Measurements from ENCODE around the gene TBXAS1.

The TBXAS1 gene

GRCh38 chr7:140027858-140028257, 198.8 kb downstream of the TBXAS1 start:
- TF ChIP-seq, protein P1, sequence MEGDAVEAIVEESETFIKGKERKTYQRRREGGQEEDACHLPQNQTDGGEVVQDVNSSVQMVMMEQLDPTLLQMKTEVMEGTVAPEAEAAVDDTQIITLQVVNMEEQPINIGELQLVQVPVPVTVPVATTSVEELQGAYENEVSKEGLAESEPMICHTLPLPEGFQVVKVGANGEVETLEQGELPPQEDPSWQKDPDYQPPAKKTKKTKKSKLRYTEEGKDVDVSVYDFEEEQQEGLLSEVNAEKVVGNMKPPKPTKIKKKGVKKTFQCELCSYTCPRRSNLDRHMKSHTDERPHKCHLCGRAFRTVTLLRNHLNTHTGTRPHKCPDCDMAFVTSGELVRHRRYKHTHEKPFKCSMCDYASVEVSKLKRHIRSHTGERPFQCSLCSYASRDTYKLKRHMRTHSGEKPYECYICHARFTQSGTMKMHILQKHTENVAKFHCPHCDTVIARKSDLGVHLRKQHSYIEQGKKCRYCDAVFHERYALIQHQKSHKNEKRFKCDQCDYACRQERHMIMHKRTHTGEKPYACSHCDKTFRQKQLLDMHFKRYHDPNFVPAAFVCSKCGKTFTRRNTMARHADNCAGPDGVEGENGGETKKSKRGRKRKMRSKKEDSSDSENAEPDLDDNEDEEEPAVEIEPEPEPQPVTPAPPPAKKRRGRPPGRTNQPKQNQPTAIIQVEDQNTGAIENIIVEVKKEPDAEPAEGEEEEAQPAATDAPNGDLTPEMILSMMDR (IDR thresholded peaks at IDR 0.05; ENCODE audit: control extremely low read depth, extremely low read depth, low read depth, missing control alignments) = no peak
- ChIA-PET POLR2A (no interaction called here), CTCF (interaction anchor here (1.3 kb wide), 1 partner anchor 12 kb away, joined by 4 read pairs; no protein-coding TSS in a partner anchor)

GRCh38 chr7:140028311-140028710, 199.2 kb downstream of the TBXAS1 start:
- ChIA-PET CTCF (no interaction called here), POLR2A (no interaction called here)
- TF ChIP-seq, protein P1 (IDR thresholded peaks at IDR 0.05; ENCODE audit: control extremely low read depth, extremely low read depth, low read depth, missing control alignments) = no peak
- no peak for DNase-seq (ENCODE audit: extremely low spot score)

More at GRCh38 chr7:140027858-140028257, 198.8 kb downstream of the TBXAS1 start:
- no peak for DNase-seq (ENCODE audit: extremely low spot score)

GRCh38 chr7:140029072-140029471, 200.0 kb downstream of the TBXAS1 start:
- TF ChIP-seq, protein P1 (IDR thresholded peaks at IDR 0.05; ENCODE audit: control extremely low read depth, extremely low read depth, low read depth, missing control alignments) = no peak
- ChIA-PET POLR2A (no interaction called here), CTCF (no interaction called here)
- DNase-seq (ENCODE audit: extremely low spot score) = no peak

DNA sequence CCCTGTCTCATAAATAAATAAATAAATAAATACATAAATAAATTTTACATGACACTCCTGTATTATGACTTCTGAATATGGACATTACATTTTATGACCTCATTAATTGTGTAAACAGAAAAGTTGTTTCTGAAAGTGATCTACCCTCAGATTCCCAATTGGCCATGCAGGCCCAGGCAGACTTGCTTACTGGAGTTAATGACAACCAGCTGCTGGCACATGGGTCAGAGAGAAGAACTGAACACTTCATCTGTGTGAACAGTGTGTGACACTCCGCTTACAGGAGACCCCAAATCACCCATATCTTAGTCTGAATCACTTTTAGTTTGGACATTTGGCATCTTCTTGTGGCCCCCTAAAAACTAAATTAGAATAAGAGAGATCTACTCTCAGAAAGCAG, 202.3 kb downstream of the TBXAS1 start:
- POLR2A ChIA-PET = no interaction called here
- no peak for DNase-seq (ENCODE audit: extremely low spot score)
- TF ChIP-seq, protein P1 (IDR thresholded peaks at IDR 0.05; ENCODE audit: control extremely low read depth, extremely low read depth, low read depth, missing control alignments) = no peak
- CTCF ChIA-PET = no interaction called here

DNA sequence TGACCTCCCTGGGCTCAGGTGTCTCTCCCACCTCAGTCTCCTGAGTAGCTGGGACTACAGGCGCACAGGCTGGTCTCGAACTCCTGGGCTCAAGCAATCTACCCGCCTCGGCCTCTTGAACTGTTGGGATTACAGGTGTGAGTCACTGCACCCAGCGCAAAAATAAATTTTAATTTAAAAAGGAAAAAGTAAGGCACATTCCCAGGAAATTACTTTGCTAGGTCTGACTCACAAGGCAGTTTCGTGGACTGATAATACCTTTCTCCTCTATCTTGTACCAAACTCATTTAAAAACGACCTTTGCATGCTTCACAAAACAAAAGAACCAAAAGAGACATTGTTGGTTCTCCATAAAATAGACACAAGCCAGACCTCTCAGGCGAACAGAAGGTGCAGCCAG, 204.0 kb downstream of the TBXAS1 start:
- DNase-seq (ENCODE audit: extremely low spot score) = no peak
- CTCF ChIA-PET = no interaction called here
- POLR2A ChIA-PET = no interaction called here
- TF ChIP-seq, protein P1 (IDR thresholded peaks at IDR 0.05; ENCODE audit: control extremely low read depth, extremely low read depth, low read depth, missing control alignments) = no peak

- no peak for DNase-seq (ENCODE audit: extremely low spot score)
- ChIA-PET CTCF (interaction anchor here (1.6 kb wide), 1 partner anchor 11 kb away, joined by 3 read pairs; no protein-coding TSS in a partner anchor), POLR2A (no interaction called here)
- TF ChIP-seq, protein P1 (IDR thresholded peaks at IDR 0.05; ENCODE audit: control extremely low read depth, extremely low read depth, low read depth, missing control alignments) = no peak
Measured at GRCh38 chr7:140033779-140034363, 204.8 kb downstream of the TBXAS1 start.
